ENCODE results near the gene GTF3C2. TPM values are rescaled to one million over a fixed set of nuclear protein-coding genes. Genes with fewer than 3 reads are reported as not detected.
A peak's percentile ranks its signal among the peaks of the same experiment; 100 is the strongest.
"Not testable (repeated sequence)": the region's sequence is repeated elsewhere in the genome, so short reads cannot be mapped to it uniquely, and the experiment has no call there.

GTF3C2 gene
- polyA plus RNA-seq, 2 of the 4 experiments (the other 2 are of a cell fraction), result 75.4 to 101 TPM

DNA sequence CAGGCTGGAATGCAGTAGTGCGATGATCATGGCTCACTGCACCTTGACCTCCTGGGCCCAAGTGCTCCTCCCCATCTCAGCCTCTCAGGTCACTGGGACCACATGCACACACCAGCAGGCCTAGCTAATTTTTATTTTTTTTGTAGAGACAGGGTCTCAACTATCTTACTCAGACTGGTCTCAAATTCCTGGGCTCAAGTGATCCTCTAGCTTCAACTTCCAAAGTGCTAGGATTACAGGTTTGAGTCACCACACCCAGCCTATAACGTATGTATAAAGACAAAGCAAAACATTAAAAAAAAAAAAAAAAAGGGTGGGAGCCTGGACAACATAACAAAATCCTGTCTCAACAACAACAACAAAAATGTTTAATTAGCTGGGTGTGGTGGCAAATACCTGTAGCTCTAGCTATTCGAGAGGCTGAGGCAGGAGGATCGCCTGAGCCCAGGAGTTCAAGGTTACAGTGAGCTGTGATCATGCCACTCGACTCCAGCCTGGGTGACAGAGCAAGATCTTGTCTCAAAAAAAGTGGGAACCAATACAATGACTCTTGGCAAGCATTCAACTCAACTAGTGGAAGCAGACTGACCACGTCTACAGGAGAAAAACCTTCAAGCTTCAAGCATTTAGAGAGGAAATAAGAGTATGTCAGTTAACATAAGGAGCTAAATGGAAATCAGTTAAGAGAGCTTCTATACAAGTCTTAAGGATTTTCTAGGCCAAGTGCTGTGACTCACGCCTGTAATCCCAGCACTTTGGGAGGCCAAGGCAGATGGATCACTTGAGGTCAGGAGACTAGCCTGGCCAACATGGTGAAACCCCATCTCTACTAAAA, 2.6 kb downstream of the GTF3C2 start:
- H3K27ac ChIP-seq, result no peak overlapping the region
- 76% methylated on average over 7 of the region's 7 CpGs for WGBS (ENCODE audit: missing lambda C conversion rate)
- ATAC-seq, result no peak

DNA sequence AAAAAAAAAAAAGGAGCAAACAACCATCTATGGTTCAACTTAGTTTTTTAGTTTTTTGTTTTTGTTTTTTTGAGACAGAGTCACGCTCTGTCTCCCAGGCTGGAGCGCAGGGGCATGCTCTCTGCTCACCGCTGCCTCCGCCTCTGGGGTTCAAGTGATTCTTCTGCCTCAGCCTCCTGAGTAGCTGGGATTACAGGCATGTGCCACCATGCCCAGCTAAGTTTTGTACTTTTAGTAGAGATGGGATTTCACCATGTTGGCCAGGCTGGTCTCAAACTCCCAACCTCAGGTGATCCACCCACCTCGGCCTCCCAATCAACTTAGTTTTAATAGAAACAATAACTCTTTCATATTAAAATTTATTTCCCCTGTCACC, 3.2 kb downstream of the GTF3C2 start:
- ChIA-PET POLR2A (interaction anchor here (1.4 kb wide), 1 partner anchor 10 kb away, joined by 5 read pairs; no protein-coding TSS in a partner anchor), CTCF (interaction anchor here (0.9 to 3.3 kb wide), 10 partner anchors 9 to 275 kb away, joined by 3 to 16 read pairs (median 4); partner anchors contain the start of genes CCDC121, EIF2B4, GPN1 and SNX17)
- not testable (repeated sequence) for H3K27ac ChIP-seq; H3K4me2 ChIP-seq; H3K4me3 ChIP-seq; H3K9me3 ChIP-seq; DNase-seq (ENCODE audit: low read depth in 1 of 2, low spot score in 1 of 2); ATAC-seq; FAIRE-seq
- H3K4me1 ChIP-seq, result peaks cover 26% of the 10 kb centered on the region
- 97% methylated on average over 5 of the region's 5 CpGs for WGBS (ENCODE audit: missing lambda C conversion rate)

More for the DNA sequence above, 2.6 kb downstream of the GTF3C2 start:
- ChIA-PET CTCF (interaction anchor here (1.1 to 3.3 kb wide), 5 partner anchors 10 to 22 kb away, joined by 3 to 16 read pairs (median 5); partner anchors contain the start of gene EIF2B4), POLR2A (interaction anchor here (0.9 to 1.4 kb wide), 2 partner anchors 10 to 16 kb away, joined by 4 to 5 read pairs; no protein-coding TSS in a partner anchor)
- Histone ChIP-seq H3K4me3 (no peak overlapping the region), H3K9me3 (no peaks in the 10 kb centered on the region), H3K4me2 (peak overlapping the region; percentile 77), H3K4me1 (peaks cover 28% of the 10 kb centered on the region)
- no peak for DNase-seq (ENCODE audit: low read depth in 1 of 2, low spot score in 1 of 2)
- TF ChIP-seq KDM5A (IDR thresholded peaks at IDR 0.05) (no peak), RFX5 (IDR thresholded peaks at IDR 0.05) (no peak), JUNB (IDR thresholded peaks at IDR 0.05) (no peak), RAD21 (conservative IDR thresholded peaks at IDR 0.05 in 1 of 2, IDR thresholded peaks at IDR 0.05 in 1 of 2) (no peak), CHD2 (IDR thresholded peaks at IDR 0.05; ENCODE audit: low read length, partially characterized antibody) (no peak), CBX2 (IDR thresholded peaks at IDR 0.05; ENCODE audit: borderline replicate concordance, low read depth) (no peak), MYC (IDR thresholded peaks at IDR 0.05; ENCODE audit: borderline replicate concordance, low read length) (no peak), MAZ (IDR thresholded peaks at IDR 0.05; ENCODE audit: borderline replicate concordance, low read depth, low read length) (no peak)
- no peak for FAIRE-seq

DNA sequence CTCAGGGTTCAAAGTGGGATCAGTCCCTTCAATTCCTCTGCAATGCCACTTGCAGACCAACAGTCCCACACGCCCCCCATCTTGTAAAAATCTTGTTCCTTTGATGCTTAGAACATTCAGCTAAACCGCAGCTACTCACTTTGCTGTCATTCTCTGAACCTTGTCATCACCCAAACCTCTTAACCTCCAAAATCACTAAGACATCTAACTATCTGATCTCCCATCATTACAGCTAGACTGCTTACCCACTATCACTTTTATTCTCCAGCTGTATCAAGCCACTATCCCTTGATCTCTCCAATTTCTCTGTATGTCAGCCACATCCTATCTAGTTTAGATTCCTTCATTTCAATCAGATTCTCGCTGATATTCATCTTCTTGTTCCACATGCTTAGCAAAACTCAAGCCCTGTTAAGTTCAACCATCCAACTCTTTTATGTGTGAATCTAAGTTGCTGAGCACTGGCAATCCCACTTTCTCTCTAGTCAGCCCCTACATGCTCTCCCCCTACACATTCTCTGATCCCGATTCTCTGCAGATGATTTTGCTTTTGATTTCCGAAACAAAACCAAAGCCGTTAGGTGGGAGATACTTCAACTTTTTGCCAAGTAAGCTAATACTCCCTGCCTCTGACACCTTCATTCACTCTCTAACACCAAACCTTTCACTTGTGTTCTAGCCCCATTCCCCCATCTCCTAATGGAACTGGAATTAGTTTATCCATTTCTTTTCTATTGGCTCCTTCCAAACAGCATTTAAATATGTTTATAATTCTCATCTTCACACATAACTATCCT, 4.6 kb downstream of the GTF3C2 start:
- TF ChIP-seq POLR2AphosphoS2 (conservative IDR thresholded peaks at IDR 0.05; ENCODE audit: low read length), result no peak
- TF ChIP-seq MAFK (IDR thresholded peaks at IDR 0.05; ENCODE audit: partially characterized antibody), result peak; percentile 71
- TF ChIP-seq RAD21 (conservative IDR thresholded peaks at IDR 0.05 in 1 of 2, IDR thresholded peaks at IDR 0.05 in 1 of 2), result no peak
- TF ChIP-seq HOXB13 (CRISPR knock-in tag; IDR thresholded peaks at IDR 0.05; ENCODE audit: low read depth), result no peak
- TF ChIP-seq FOXS1 (CRISPR knock-in tag; IDR thresholded peaks at IDR 0.05), result no peak
- ATAC-seq (no peak), FAIRE-seq (no peak), DNase-seq (ENCODE audit: low read depth in 1 of 2, low spot score in 1 of 2) (no peak)
- Histone ChIP-seq H3K4me3 (no peak overlapping the region), H3K4me1 (peaks cover 19% of the 10 kb centered on the region), H3K4me2 (no peak overlapping the region), H3K27ac (no peak overlapping the region), H3K9me3 (no peaks in the 10 kb centered on the region)
- POLR2A ChIA-PET, result no interaction called here
- WGBS (ENCODE audit: missing lambda C conversion rate), result 89% methylated on average over 6 of the region's 6 CpGs
- CTCF ChIA-PET, result interaction anchor here (0.9 to 3.3 kb wide), 13 partner anchors 8 to 277 kb away, joined by 3 to 16 read pairs (median 4); partner anchors contain the start of genes CCDC121, EIF2B4, GPN1 and SNX17

GRCh38 chr2:27350106-27350693, 6.4 kb downstream of the GTF3C2 start:
- TF ChIP-seq PBX3 (IDR thresholded peaks at IDR 0.05), result no peak
- TF ChIP-seq MAFK (IDR thresholded peaks at IDR 0.05; ENCODE audit: partially characterized antibody), result peak; percentile 56
- TF ChIP-seq CHD2 (IDR thresholded peaks at IDR 0.05; ENCODE audit: low read length, partially characterized antibody), result no peak
- DNase-seq (ENCODE audit: low read depth in 1 of 2, low spot score in 1 of 2) (no peak), ATAC-seq (no peak), FAIRE-seq (no peak)
- Histone ChIP-seq H3K27ac (no peak overlapping the region), H3K4me2 (no peak overlapping the region), H3K9me3 (no peaks in the 10 kb centered on the region), H3K4me3 (no peak overlapping the region), H3K4me1 (peaks cover 17% of the 10 kb centered on the region)
- ChIA-PET CTCF (interaction anchor here (1.0 to 1.9 kb wide), 5 partner anchors 10 to 70 kb away, joined by 3 to 5 read pairs (median 3); partner anchors contain the start of gene UCN), POLR2A (no interaction called here)
- 86% methylated on average over 7 of the region's 7 CpGs for WGBS (ENCODE audit: missing lambda C conversion rate)

All from A549 (cell line).